ENCODE measurements around the gene APRT. TPM values are rescaled to one million over a fixed set of nuclear protein-coding genes. Genes with fewer than 3 reads are reported as not detected.

Gene APRT
- total RNA-seq, 1 donor from 2014 or later = 198 TPM

DNA sequence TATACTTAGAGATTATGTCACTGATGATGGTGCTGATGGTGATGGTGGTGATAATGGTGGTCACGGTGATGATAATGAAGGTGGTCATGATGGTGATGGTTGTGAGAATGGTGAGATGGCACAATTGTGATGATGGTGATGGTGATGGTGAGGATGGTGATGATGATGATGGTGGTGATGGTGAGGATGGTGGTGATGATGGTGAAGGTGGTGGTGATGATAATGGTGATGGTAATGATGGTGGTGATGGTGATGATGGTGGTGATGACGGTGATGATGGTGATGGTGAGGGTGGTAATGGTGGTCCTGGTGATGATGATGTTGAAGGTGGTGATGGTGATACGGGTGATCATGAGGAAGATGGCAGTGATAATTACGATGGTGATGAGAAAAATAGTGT lies 13.7 kb downstream of the APRT start:
- DNase-seq (no peak), ATAC-seq (ENCODE audit: low read depth) (no peak)
- POLR2A ChIA-PET = interaction anchor here (0.6 kb wide), 2 partner anchors 13 to 394 kb away, joined by 3 to 4 read pairs; no protein-coding TSS in a partner anchor
- Mint-ChIP-seq H3K9me3 (no peaks in the 10 kb centered on the region), H3K36me3 (ENCODE audit: low read depth) (no peaks in the 10 kb centered on the region), H3K27me3 (no peaks in the 10 kb centered on the region), H3K4me3 (no peak overlapping the region), H3K27ac (no peak overlapping the region), H3K4me1 (peaks cover 40% of the 10 kb centered on the region)
- CTCF ChIA-PET = no interaction called here
- intact Hi-C loops (cut with micrococcal nuclease) = no loop called here
- no peak for TF ChIP-seq CTCF (IDR thresholded peaks at IDR 0.05)

DNA sequence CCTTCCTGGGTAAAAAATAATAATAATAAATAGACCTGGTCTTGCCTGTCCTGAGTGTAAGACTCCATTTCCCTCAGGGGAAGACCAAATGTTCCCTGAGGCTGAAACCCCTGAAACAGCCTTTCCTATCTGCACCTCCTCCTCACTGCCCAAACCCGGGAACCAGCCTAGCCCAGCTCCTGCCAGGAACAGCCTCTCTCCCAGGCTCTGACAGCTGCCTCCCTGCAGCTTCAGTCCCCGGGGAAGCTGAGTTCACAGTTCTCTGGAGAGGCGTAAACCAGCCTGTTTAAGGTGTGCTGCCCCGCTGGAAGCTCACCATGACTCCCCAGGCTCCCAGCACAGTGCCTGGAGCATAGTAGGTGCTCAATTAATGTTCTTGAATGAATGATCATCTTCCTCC lies 15.4 kb downstream of the APRT start:
- Mint-ChIP-seq H3K4me3 (no peak overlapping the region), H3K4me1 (peaks cover 46% of the 10 kb centered on the region), H3K27ac (no peak overlapping the region), H3K9me3 (no peaks in the 10 kb centered on the region), H3K36me3 (ENCODE audit: low read depth) (no peaks in the 10 kb centered on the region), H3K27me3 (no peaks in the 10 kb centered on the region)
- no peak for ATAC-seq (ENCODE audit: low read depth)
- ChIA-PET CTCF (no interaction called here), POLR2A (interaction anchor here (0.8 kb wide), 1 partner anchor 51 kb away, joined by 7 read pairs; no protein-coding TSS in a partner anchor)
- TF ChIP-seq CTCF (IDR thresholded peaks at IDR 0.05) = no peak
- intact Hi-C loops (cut with micrococcal nuclease) = no loop called here
- no peak for DNase-seq

DNA sequence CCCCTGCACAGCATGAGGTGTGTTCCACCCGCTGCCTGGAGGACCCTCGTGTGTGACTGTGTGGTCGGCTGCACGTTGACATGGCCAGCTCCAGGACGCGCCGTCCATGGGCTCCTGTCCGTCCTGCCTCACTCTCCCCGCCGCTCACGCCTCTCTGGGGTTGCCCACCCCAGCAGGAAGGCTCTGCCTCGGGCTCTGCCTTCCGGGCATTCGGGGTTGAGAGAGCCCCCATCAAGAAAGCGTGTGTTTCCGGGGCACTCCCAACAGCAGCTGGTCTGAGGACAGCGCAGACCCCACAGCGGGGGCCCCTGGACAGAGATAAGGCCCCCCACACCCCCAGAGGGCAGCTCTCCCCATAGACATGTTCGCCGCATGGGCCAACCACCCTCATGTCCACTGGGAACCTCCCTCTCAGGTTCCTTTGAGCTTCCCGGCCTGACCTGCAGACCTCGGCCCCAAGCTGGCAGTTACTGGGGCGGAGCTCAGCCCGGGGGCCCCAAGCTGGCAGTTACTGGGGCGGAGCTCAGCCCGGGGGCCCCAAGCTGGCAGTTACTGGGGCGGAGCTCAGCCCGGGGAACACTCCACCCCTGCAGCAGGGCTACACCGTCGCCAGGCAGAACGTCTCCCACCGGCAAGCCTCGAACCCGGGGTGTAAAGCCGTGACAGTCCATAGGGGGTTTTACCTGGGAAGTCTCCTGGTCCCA lies 18.3 kb downstream of the APRT start:
- ChIA-PET CTCF (interaction anchor here (0.9 to 1.7 kb wide), 2 partner anchors 50 to 56 kb away, joined by 3 to 10 read pairs; no protein-coding TSS in a partner anchor), POLR2A (interaction anchor here (0.5 to 2.0 kb wide), 4 partner anchors 8 to 448 kb away, joined by 3 to 18 read pairs (median 6); partner anchors contain the start of genes APRT and CDT1)
- Mint-ChIP-seq H3K4me1 (peaks cover 52% of the 10 kb centered on the region), H3K27ac (no peak overlapping the region), H3K9me3 (no peaks in the 10 kb centered on the region), H3K4me3 (no peak overlapping the region), H3K27me3 (no peaks in the 10 kb centered on the region), H3K36me3 (ENCODE audit: low read depth) (no peaks in the 10 kb centered on the region)
- no peak for TF ChIP-seq CTCF (IDR thresholded peaks at IDR 0.05)
- intact Hi-C loops (cut with micrococcal nuclease) = no loop called here
- DNase-seq (no peak), ATAC-seq (ENCODE audit: low read depth) (peak; percentile 30)

- no peak for ATAC-seq (ENCODE audit: low read depth)
- H3K4me3 Mint-ChIP-seq = no peak overlapping the region
- intact Hi-C loops (cut with micrococcal nuclease) = no loop called here
Observed at GRCh38 chr16:88792668-88793250, 19.0 kb downstream of the APRT start.

More at GRCh38 chr16:88792668-88793250, 19.0 kb downstream of the APRT start:
- H3K4me1 Mint-ChIP-seq = peaks cover 52% of the 10 kb centered on the region
- H3K27me3 Mint-ChIP-seq = no peaks in the 10 kb centered on the region
- no peak for DNase-seq
- no peaks in the 10 kb centered on the region for H3K36me3 Mint-ChIP-seq (ENCODE audit: low read depth)
- ChIA-PET POLR2A (interaction anchor here (0.5 to 2.0 kb wide), 4 partner anchors 9 to 449 kb away, joined by 3 to 18 read pairs (median 6); partner anchors contain the start of gene APRT), CTCF (interaction anchor here (0.9 to 1.7 kb wide), 2 partner anchors 50 to 55 kb away, joined by 3 to 10 read pairs; no protein-coding TSS in a partner anchor)
- H3K9me3 Mint-ChIP-seq = no peaks in the 10 kb centered on the region
- TF ChIP-seq CTCF (IDR thresholded peaks at IDR 0.05) = no peak
- no peak overlapping the region for H3K27ac Mint-ChIP-seq

Data from activated B cell treated with CpG ODN at 0.5 μM for 24 hours (primary cell).